Measurements from ENCODE around the gene GRK1.

GRCh38 chr13:113756441-113757097, 89.5 kb downstream of the GRK1 start:
- no peak for TF ChIP-seq CTCF (conservative IDR thresholded peaks at IDR 0.05)
- TF ChIP-seq ZFX (IDR thresholded peaks at IDR 0.05), result no peak

Measured in C4-2B (cell line).